NCI-H2196 (cell line): ENCODE measurements around the gene C16orf86.

Source experiments
- DNase-seq: peaks from one replicate; lab custom pipeline; 2025; ENCODE audit not compliant: unreplicated experiment; lab: John Stamatoyannopoulos, UW

The C16orf86 gene

GRCh38 chr16:67653789-67654402 lies 12.7 kb upstream of the C16orf86 start:
- no peak for DNase-seq

DNA sequence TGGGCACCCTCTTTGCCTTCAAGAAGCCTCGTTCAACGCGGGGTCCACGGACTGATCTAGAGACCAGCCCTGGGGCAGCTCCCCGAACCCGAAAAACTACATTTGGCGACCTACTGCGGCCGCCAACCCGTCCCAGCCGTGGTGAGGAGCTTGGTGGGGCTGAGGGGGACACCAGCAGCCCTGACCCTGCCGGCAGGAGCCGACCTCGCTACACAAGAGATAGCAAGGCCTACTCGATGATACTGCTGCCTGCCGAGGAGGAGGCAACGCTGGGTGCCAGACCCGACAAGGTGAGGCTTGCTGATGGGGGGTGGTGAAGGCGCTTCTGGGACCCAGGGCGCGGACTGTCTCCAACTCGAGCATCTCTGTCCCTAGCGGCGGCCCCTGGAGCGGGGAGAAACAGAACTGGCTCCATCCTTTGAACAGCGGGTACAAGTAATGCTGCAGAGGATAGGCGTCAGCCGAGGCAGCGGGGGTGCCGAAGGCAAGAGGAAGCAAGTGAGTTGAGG lies 12.2 kb upstream of the C16orf86 start:
- DNase-seq, result no peak

DNA sequence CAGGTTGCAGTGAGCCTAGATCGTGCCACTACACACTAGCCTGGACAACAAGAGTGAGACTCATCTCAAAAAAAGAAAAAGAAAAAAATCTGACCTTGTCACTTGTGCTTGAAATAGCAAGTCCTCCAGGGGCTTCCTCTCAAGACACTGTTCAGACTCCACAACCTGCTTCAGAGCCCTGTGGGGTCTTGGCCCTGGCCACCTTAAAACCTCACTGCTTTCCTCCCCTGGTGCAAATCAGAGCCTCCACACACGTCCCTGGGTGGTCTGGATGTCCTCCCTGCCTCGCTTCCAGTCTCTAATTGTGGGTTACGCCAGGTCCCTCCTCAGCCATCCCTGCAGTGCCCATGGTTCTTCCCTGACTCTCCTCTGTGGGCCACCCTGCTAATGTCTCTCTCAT lies 11.3 kb upstream of the C16orf86 start:
- DNase-seq, result no peak

GRCh38 chr16:67656344-67657016 lies 10.1 kb upstream of the C16orf86 start:
- no peak for DNase-seq

DNA sequence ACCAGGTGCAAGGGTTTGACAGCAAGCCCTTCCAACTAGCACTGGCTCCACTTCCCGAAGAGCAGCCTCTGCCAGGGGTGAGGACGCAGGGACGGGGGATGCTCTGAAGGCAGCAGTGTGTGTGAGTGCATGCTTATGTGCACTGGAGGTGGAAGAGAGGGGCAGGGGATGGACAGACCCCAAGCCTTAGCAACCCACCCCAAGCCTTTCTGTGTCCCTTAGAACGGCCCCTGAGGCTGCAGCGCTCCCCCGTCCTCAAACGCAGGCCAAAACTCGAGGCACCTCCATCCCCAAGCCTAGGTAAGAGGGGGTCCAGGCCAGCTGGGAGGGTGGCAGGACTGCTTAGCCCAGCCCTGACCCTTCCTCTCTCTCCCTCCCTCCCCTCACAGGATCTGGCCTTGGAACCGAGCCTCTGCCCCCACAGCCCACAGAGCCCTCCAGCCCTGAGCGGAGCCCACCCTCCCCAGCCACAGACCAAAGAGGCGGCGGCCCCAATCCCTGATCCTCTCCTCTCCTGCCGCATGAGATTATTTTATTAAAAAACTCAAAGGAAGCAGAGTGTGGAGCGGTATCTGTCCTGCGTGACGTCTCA lies 9.5 kb upstream of the C16orf86 start:
- DNase-seq, result no peak

- no peak for DNase-seq
These were observed 8.7 kb upstream of the C16orf86 start for GRCh38 chr16:67657751-67658518.

DNA sequence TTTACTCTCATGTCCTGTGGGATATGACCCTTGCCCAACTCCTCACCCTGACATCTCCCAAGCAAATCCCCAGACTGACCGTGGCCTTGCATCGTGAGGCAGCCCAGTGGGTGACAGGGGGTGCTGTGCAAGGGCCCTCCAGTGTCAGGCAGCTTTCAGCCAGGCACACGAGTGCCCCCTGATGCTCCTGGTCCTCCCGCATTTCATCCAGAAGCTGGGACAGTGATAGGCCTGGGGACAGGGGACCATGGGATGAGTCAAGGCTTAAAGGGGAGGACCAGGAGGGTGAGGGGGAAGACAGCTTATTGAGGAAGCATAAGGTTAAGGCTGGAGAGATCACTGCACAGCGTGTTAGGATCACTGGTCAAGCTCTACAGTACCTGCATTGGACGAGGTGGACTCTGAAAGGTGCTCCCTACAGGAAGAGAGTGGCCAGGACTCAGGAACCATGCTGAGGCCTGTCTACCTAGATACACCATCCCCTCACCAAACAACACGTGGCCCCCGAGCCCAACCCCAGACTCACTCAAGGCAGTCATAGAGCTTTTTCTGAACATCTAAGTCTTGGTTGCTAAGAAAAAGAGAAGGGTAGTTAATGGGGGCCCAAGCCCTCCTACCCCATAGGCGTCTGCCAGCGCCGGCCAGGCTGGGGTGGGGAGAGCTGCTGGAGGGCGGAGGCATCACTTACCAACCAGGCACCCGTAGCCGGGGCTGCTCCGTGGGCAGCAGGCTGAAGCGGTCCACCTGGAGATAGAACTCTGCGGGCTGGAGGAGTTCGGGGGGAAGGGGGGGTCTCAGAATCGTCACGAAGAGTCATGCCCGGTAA lies 7.6 kb upstream of the C16orf86 start:
- DNase-seq, result no peak

DNA sequence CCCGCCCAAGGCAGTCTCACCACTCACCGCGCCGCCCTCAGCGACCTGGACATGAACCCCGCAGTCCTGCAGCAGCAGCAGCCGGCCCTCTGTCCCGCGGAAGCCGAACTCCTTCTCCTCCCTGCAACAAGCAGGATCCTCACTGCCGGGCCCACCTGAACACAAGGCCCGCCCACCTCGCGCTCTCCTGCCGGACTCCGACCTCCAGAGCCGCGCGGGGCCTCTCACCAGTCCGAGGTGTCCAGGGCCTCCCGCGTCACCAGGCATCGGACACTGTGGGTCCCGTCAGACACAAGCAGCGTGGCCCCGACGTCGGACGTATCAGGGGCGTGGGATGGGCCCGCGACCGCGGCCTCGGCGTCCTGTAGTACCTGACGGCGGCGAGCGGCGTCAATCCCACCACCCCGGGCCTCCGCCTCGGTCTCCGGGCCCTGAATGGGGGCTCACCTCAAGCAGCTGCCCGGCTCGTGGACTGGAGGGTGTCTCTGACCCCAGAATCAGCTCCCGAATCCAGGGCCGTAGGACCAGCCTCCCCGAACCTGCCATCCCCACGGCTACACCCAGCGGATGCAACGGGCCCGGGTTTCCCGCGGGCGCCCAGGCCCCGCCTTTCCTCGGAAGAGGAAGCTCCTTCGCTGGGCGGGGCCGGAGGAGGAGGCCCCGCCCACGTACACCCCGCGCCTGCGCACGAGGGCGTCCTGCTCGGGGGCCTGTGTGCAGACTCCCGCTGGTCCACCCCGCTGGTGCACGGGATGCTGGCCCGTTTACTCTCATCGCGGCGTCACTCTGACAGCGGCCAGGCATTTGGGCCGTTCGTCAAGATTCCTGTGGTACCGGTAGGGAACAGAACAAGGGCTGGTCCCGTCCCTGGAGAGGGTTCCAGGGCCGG lies 6.7 kb upstream of the C16orf86 start, which contains the start of gene ACD:
TSS of gene ACD (minus strand) at position 586 of the 889 bp plus-strand sequence. CDS start at position 546, 40 bp downstream.
- DNase-seq, result peak; percentile 85

- peak; percentile 93 for DNase-seq
These were observed 6.0 kb upstream of the C16orf86 start, which contains the start of gene PARD6A for GRCh38 chr16:67660564-67661028. Gene PARD6A, plus strand, starts transcription at chr16:67660960. Its CDS starts 79 bp downstream, at chr16:67661039.

- no peak for DNase-seq
These were observed 5.4 kb upstream of the C16orf86 start for GRCh38 chr16:67661101-67661761.

- no peak for DNase-seq
These were observed 4.5 kb upstream of the C16orf86 start for GRCh38 chr16:67661886-67662652.

- DNase-seq, result no peak
These were observed 4.0 kb upstream of the C16orf86 start for GRCh38 chr16:67662653-67663010.

GRCh38 chr16:67663151-67663876 lies 3.3 kb upstream of the C16orf86 start:
- DNase-seq, result no peak

DNA sequence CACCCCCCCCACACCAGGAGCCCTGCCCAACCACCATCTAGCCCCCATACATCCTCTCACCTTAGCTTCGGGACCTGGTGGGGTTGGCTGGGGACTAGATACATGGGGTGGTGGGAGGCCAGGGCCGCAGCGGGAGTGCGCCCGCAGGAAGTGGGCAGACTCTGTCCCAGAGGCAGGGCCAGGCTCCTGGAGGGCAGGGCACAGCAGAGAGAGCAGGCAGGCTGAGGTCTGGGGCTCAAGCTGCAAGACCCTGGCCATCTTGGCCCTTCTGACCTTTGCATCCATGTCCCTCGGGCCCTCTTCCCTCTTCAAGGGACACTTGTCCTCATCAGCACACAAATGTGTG lies 2.8 kb upstream of the C16orf86 start:
- DNase-seq, result no peak

GRCh38 chr16:67664258-67664657 lies 2.4 kb upstream of the C16orf86 start:
- no peak for DNase-seq

DNA sequence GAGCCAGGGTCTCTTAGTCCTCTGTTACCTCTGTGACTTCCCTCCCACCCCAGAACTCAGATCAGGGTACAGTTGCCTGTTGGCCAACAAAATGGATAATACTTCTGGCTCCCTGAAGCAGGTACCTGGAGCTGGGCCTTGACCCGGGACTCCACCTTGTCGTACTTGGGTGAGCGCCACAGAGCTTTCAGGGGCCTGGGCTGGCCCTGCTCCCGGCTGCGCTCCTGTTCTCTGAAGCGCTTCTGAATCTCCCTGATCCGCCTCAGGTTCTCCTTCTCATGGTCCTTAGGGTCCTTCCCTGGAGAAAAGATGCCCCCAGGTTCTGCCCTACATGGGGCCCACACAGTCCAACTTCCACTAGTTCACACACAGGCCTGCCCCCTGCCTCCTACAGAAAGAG lies 1.7 kb upstream of the C16orf86 start:
- no peak for DNase-seq

DNA sequence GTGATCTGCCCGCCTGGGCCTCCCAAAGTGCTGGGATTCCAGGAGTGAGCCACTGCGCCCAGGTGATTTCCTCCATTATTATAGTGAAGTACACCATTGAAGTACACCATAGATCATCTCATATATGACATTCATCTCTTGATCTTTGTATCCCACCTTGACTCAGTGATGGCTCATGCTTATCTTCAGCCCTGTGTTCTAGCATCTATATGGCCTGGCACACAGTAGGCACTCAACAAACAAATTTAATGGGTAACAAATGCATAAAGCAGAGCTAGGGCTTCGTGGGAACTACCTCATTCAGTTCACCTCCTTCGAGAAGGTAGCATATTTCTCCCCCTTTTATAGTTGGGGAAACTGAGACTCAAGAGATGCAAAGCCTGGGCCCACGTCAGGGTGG lies 1.0 kb upstream of the C16orf86 start:
- no peak for DNase-seq
